Fibroblast of lung (primary cell): ENCODE results near the gene FAM151B. TPM values are rescaled to one million over a fixed set of nuclear protein-coding genes. Genes with fewer than 3 reads are reported as not detected.

Experiments
- DNase-seq, 2 donors: peaks; one replicate each; pipeline versions ENCODE4 v3.0.0 to v3.0.0-alpha.2; 2010; ENCODE audit warnings: low read depth in 2 of 2
- H2AFZ ChIP-seq: 2 replicates; pipeline ENCODE4 v1.5.1; 2012; ENCODE audit warnings: low read length, control low read depth, inconsistent platforms
- H3K27ac ChIP-seq: 2 replicates; pipeline ENCODE4 v1.5.1; 2011; ENCODE audit warnings: low read length, control low read depth; ENCODE audit not compliant: insufficient read depth
- H3K27me3 ChIP-seq: 2 replicates; pipeline ENCODE4 v1.5.1; 2011; ENCODE audit warnings: mild to moderate bottlenecking, low read length; ENCODE audit not compliant: control insufficient read depth, insufficient read depth
- H3K36me3 ChIP-seq: 2 replicates; pipeline ENCODE4 v1.5.1; 2011; ENCODE audit warnings: low read length; ENCODE audit not compliant: control insufficient read depth, insufficient read depth
- H3K4me1 ChIP-seq: 2 replicates; pipeline ENCODE4 v1.5.1; 2011; ENCODE audit warnings: low read length; ENCODE audit not compliant: control insufficient read depth, insufficient read depth; ENCODE audit errors: extremely low read depth
- H3K4me2 ChIP-seq: 2 replicates; pipeline ENCODE4 v1.5.1; 2011; ENCODE audit warnings: low read length, control low read depth; ENCODE audit not compliant: insufficient read depth; ENCODE audit errors: extremely low read depth
- H3K4me3 ChIP-seq, 4 experiments: fragments of 200-600 bp in 1 of 4; sonication (generic) in 1 of 4; replicated peaks in 1 of 4; 2 replicates each; pipeline ENCODE4 v1.5.1; 2011 to 2016; ENCODE audit warnings: low read length in 4 of 4, low read depth in 3 of 4, mild to moderate bottlenecking in 3 of 4, control low read depth in 2 of 4, inconsistent platforms in 1 of 4, mixed read lengths in 1 of 4; ENCODE audit not compliant: insufficient read depth in 1 of 4; ENCODE audit errors: control extremely low read depth in 1 of 4
- H3K79me2 ChIP-seq: 2 replicates; pipeline ENCODE4 v1.5.1; 2012; ENCODE audit warnings: mild to moderate bottlenecking, low read length, inconsistent platforms; ENCODE audit not compliant: control insufficient read depth, insufficient read depth
- H3K9ac ChIP-seq: 2 replicates; pipeline ENCODE4 v1.5.1; 2011; ENCODE audit warnings: mild to moderate bottlenecking, low read length, control low read depth; ENCODE audit not compliant: insufficient read depth
- H3K9me3 ChIP-seq: 2 replicates; pipeline ENCODE4 v1.5.1; 2012; ENCODE audit warnings: low read depth, low read length; ENCODE audit not compliant: control insufficient read depth, insufficient read depth
- H4K20me1 ChIP-seq: 2 replicates; pipeline ENCODE4 v1.5.1; 2011; ENCODE audit warnings: low read length; ENCODE audit not compliant: control insufficient read depth, insufficient read depth; ENCODE audit errors: extremely low read depth
- CTCF ChIP-seq, 2 donors: IDR thresholded peaks in 1 of 2; conservative IDR thresholded peaks in 1 of 2; 1 replicate in 1 of 2; 2 replicates in 1 of 2; pipeline ENCODE4 v1.5.1; 2011 to 2012; ENCODE audit warnings: low read length in 2 of 2, control low read depth in 1 of 2, inconsistent platforms in 1 of 2, low read depth in 1 of 2, mild to moderate bottlenecking in 1 of 2
- EZH2 ChIP-seq: IDR thresholded peaks from 2 replicates; pipeline ENCODE4 v1.5.1; 2012; ENCODE audit warnings: low read length, control low read depth, mild to moderate bottlenecking; ENCODE audit errors: missing control alignments
- polyA plus RNA-seq, 2 donors: library from polyadenylated mRNA; depleted of rRNA in 1 of 2; stranded (reverse) in 1 of 2; unstranded in 1 of 2; fragments of >200 nt; gene quantifications; 2 replicates each; pipeline ENCODE4 v1.2.1, GENCODE V29; 2011 to 2012; ENCODE audit warnings: missing spikeins in 1 of 2
- total RNA-seq: library from RNA; depleted of rRNA; stranded (reverse); fragments of >200 nt; gene quantifications from 2 replicates; pipeline ENCODE4 v1.2.1, GENCODE V29; 2014

FAM151B gene
- total and polyA plus RNA-seq, 2 donors (not counting 1 experiment from before 2014, with no cell fraction given): 4.8 to 4.9 TPM

DNA sequence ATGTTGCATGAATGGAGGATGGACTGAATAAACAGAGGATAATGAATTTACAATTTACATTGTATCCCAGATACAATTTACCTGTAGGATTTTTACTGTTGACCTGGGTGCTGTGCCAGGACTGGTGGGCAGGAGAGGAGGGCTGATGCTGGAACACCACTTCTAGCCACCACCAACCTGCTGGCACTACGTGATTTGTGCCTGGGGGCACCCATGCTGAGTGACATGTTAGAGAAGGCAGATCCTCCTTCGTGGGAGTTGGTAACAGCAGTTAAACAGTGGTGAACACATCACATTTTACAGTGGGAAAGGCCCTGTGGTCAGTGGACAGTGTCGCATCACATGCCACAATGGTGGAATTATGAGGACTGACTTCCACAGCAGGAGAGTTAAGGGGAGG is 85.2 kb downstream of the FAM151B start:
- H3K4me1 ChIP-seq: no peaks in the 10 kb centered on the region
- no peak for DNase-seq
- no peaks in the 10 kb centered on the region for H3K36me3 ChIP-seq
- H3K9ac ChIP-seq: no peak overlapping the region
- no peaks in the 10 kb centered on the region for H4K20me1 ChIP-seq
- TF ChIP-seq CTCF (conservative IDR thresholded peaks at IDR 0.05 in 1 of 2, IDR thresholded peaks at IDR 0.05 in 1 of 2; ENCODE audit: low read depth in 1 of 2, low read length in 2 of 2): no peak
- TF ChIP-seq EZH2: no peak
- no peak overlapping the region for H3K4me3 ChIP-seq
- H3K27me3 ChIP-seq: peaks cover 27% of the 10 kb centered on the region
- no peak overlapping the region for H2AFZ ChIP-seq
- H3K27ac ChIP-seq: no peak overlapping the region
- H3K9me3 ChIP-seq: no peaks in the 10 kb centered on the region
- no peak overlapping the region for H3K4me2 ChIP-seq
- no peaks in the 10 kb centered on the region for H3K79me2 ChIP-seq

- H3K9me3 ChIP-seq: no peaks in the 10 kb centered on the region
- no peak overlapping the region for H3K27ac ChIP-seq
- TF ChIP-seq EZH2 (no peak), CTCF (conservative IDR thresholded peaks at IDR 0.05 in 1 of 2, IDR thresholded peaks at IDR 0.05 in 1 of 2; ENCODE audit: low read depth in 1 of 2, low read length in 2 of 2) (no peak)
- no peaks in the 10 kb centered on the region for H3K79me2 ChIP-seq
- no peaks in the 10 kb centered on the region for H3K36me3 ChIP-seq
- DNase-seq: no peak
- H4K20me1 ChIP-seq: no peaks in the 10 kb centered on the region
- H3K4me3 ChIP-seq: no peak overlapping the region
- H3K4me1 ChIP-seq: no peaks in the 10 kb centered on the region
- H3K9ac ChIP-seq: no peak overlapping the region
- no peak overlapping the region for H3K4me2 ChIP-seq
- no peak overlapping the region for H2AFZ ChIP-seq
- H3K27me3 ChIP-seq: peaks cover 2% of the 10 kb centered on the region
These were observed 88.5 kb downstream of the FAM151B start for GRCh38 chr5:80576383-80576782.

- Histone ChIP-seq H3K27me3 (peaks cover 2% of the 10 kb centered on the region), H3K4me1 (no peaks in the 10 kb centered on the region), H3K27ac (no peak overlapping the region), H4K20me1 (no peaks in the 10 kb centered on the region), H3K9ac (no peak overlapping the region), H3K79me2 (no peaks in the 10 kb centered on the region), H3K9me3 (no peaks in the 10 kb centered on the region), H3K36me3 (no peaks in the 10 kb centered on the region), H2AFZ (no peak overlapping the region), H3K4me2 (no peak overlapping the region), H3K4me3 (no peak overlapping the region)
- TF ChIP-seq EZH2 (no peak), CTCF (conservative IDR thresholded peaks at IDR 0.05 in 1 of 2, IDR thresholded peaks at IDR 0.05 in 1 of 2; ENCODE audit: low read depth in 1 of 2, low read length in 2 of 2) (no peak)
- no peak for DNase-seq
These were observed 89.8 kb downstream of the FAM151B start for GRCh38 chr5:80577707-80578106.
